Midbrain (tissue), 1 donor: ENCODE results near the gene ATP6V0D1.
"Not testable (repeated sequence)": the region's sequence is repeated elsewhere in the genome, so short reads cannot be mapped to it uniquely, and the experiment has no call there.

Experiments used
- DNase-seq: peaks from one replicate; lab custom pipeline; 2025; lab: John Stamatoyannopoulos, UW

ATP6V0D1 gene

DNA sequence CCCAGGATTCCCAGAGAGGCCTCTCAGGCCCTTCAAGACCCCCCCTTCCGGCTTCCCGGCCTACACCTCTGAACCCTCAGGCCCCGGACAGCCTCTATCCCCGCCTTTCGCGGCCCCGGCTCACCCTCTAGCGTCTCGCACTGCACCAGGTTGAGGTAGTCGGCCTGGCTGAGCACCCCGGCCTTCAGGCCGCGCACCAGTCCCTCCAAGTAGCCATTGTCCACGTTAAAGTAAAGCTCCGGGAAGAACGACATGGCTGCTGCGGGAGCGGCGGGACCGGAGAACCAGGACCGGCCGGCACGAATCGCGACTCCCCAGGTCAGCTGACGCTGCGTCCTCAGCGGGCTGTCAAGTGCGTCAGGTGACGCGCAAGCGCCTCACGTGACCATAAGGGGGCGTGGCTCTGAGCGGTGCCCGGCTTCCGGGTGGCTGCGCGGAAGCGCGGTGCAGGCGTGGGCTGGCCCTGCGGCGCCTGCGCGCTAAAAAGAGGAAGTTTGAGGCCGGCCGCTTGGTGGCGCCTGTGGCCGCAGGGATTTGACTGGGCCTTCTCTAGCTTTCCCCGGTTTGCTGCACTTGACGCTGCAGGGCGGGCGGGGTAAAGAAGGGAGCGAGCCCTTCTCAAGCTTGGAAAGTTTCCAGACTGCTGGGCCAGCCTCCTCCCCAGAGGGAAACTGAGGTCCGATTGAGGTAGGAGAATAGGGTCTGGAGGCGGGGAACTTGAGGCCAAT lies at the start of gene ATP6V0D1:
Gene ATP6V0D1 (minus strand): TSS at position 325 of the 728 bp plus-strand sequence. CDS start 71 bp downstream, at position 254.
- DNase-seq: peak; percentile 99

DNA sequence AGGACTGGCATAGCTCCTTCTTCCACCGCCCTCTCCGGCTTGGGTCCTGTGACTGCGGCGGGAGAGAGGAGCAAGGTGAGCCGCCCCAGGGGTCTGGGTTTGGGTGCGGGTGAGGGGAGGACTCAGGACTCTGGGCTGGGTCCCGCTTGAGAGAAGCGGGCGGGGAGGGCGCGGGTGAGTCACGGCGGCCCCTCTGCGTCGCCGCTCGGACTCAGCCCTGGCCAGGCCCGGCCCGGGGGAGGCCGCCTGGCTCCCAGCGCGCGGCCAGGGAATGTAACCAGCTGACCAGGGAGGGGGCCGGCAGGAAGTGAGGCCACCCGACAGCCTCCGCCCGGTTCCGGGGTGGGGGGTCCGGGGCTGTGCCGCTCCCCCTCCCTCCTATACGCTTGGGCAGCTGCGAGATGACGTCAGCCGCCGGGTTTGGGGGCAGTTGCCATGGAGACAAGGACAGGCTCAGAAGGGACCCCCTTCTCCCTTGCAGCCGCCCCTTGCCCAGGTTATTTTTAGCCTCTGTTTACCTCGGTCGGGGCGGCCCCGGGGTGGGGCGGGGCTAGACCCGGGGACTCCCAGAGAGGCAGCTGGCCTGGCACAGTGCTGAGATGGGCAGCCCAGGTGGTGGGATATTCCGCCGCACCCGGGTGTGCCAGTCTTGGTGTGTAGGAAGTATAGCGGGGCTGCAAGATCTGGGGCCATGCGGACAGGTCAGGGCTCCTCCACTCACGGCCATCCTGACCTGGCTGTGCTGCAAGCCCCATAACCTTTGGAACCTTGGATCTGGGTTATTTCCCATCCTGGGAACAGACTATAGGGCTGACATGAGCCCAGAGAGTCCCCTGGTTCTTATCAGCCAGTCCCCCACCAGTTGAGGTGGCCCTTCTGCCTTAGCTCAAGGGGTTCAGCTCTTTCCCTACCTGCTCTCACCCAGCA lies 49.3 kb upstream of the ATP6V0D1 start:
- DNase-seq: peak; percentile 41

DNA sequence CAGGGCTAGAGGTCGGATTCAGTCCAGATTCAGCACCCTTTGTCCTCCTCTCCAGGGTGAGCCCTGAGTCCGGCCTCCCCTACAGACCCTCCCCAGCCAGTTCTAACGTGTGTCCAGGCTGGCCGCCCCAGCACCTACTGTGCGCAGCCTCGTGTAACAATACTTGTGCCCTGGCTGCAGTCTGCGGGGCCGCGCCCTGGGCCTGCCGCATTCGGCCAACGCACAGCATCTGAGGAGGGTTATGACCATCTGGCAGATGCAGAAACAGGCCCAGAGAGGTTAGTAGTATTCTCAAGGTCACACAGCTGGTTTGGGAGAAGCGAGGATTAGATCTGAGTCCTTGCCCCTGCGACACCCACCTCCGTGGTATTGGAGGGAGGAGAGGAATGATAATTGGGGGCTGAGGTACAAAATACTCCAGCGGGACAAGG lies 48.6 kb upstream of the ATP6V0D1 start:
- DNase-seq: no peak

DNA sequence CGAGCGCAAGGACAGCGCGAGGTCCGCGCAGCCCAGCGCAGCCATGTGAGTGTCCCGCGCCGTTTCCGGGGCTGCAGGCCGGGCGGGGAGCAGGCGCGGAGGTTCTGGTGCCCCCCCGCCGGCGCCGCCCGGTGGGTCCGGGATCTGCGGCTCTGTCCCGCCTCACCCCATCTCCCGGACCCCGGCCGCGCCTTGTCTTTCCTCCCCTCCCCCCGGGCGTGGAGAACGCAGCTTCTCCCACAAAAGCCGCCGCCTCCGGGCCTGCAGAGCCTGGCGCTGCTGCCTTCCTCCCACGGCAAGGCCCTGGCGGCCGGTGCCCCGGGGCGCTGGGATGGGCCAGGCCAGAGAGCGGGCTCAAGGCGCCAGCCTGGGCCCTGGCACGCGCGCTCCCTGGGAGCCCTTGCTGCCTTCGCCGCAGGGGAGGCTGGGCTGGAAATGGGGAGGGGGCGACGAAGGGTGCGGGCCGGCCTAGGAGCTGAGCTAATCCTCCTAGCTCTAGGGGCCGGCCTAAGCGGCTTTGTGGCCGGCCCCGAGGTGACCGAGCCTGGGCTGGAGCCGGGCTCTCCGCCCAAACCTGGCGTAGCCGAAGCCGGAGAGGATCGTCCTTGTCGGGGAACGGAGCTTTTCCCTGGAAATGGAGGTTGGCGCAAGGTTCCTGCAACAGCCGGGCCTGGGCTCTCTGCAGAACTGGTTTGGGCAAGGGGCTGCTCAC lies 48.1 kb upstream of the ATP6V0D1 start:
- DNase-seq: no peak

DNA sequence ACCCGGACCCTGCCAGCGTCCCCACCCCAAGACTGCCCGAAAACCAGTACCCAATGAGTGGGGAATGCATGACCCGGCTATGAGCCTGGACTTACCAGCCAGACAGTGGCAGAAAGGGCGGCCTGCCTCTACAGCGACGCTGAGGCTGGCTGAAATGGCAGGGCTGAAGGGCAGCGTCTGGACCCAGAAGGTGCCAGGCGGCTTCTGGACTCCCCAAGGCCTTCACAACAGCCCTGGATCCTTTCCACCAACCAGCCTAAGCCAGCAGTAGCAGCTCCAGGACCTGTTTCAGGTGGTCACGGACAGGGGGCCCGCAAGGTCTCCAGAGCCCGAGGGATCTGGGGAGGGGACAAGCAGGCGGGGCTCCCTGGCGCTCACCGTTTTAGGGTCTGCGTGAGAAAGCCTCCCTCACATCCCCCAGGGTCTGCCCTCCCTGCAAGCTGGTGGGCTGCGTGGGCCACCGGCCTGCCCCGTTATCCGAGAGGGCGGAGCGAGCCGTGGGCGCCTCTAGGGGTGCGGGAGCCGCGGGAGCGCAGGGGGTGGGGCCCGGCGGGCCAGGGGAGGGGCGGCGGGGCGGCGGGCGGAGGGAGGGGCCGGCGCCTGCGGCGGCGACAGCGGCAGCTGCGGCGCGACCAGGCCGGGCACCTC lies 47.4 kb upstream of the ATP6V0D1 start, which contains the start of gene RIPOR1:
Gene RIPOR1 (plus strand): TSS at position 608 of the 648 bp plus-strand sequence. CDS start 9,618 bp downstream, outside the sequence.
- DNase-seq: peak; percentile 63

DNA sequence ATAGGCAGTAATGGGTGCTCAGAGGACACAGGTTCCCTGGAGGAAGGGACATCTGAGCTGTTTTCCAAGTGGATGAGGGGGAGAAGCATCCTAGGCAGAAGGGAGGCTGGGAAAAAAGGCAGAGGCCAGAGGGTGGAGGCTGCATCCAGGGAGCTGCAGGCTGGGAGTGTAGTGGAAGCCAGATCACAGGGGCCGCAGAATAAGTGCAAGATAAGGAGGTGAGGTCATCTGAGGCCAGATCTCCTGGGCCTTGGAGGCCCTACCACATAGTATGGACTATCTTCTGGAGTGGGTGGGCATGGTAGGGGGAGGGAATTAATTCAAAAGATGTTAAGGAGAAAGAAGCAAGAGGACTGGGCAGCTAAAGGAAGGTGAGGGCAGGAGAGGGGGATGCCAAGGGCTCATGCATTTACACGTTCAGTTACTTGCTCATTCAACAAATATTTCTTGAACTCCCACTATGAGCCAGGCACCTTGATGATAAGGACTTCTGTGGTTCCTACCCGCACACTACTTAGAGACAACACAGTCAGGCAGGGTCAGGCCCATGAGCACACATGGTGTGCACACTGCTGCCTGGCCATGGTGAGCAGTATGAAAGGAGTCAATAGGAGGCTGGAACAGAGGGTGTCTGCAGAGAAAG lies 45.3 kb upstream of the ATP6V0D1 start:
- DNase-seq: no peak

DNA sequence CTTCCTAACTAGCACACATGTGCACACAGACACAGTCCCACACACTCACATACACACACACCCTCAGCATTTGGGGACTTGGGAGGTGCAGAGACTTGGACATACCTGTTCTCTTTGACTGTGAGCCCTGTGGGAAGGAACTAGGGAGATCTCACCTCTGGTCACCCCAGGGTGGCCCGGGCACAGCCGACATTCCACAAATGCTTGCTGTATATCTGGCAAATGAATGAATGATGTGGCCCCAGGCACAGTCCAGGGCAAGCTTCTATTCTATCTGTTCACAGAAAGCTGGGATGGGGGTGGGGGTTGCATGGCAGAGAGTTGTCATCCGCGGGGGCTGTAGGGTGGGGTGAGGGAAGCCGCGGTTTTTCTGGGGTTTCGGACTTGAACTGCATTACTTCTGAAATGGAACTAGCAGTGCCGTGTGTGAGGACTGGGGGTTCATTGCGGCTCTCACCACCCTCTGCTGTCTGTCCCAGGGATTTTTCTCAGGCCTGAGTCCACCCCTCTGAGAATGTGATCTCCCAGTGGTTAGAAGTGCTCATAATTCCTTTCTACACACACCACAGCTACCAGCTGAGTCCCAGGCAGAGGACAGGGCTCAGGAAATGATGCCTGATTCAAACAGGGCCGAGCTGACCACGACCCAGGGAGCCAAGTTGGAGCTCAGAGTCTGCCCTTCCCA lies 44.4 kb upstream of the ATP6V0D1 start:
- no peak for DNase-seq

DNA sequence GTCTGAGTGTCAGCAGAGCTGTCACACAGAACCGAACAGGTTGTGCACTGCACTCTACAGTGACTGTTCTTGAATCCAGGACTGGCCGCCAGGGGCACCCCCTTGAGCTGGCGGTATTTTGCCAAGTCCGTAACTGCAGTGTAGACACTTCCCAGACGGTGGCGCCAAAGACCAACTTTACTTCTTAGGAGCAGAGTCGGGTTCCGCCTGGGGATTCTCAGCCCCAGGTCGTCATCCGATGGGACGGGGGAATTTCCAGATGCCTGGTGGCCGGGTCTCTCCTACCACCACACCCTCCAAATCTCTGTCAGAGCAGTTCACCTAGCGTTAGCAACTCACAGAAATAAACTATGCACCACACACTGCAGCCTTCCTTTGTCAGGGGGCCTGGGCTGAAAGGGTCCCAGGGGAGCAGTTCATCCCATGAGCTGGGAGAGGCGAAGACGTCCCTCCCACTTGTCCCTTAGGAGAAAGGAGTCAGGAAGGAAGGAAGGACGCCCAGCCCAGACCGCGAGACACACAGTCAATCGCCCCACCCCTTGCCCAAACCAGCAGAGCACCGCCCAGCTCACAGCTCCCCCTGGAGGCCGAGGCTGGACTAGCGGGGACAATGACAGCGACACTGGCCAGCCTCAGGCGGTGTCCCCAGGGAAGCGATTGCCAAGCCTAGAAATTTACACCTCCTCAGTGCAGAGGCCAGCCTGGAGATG lies 40.3 kb upstream of the ATP6V0D1 start:
- peak; percentile 93 for DNase-seq

DNA sequence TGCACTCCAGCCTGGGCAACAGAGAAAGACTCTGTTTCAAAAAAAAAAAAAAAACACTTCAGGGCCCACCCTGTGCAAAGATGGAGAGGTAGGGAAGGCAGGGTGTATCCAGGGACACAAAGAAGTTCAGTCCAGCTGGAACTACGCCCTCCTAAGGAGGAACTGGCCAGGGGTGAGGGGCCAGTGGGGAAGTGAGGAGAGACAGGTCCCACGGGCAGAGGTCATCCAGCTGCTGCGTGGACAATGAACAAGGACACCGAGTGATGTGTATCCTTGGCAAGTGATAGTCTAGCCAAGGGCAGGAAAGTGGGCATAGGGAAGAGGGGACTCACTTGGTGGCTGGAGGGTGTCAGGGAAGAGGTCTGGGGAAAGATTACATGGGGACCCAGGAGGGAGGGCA lies 38.3 kb upstream of the ATP6V0D1 start:
- no peak for DNase-seq

DNA sequence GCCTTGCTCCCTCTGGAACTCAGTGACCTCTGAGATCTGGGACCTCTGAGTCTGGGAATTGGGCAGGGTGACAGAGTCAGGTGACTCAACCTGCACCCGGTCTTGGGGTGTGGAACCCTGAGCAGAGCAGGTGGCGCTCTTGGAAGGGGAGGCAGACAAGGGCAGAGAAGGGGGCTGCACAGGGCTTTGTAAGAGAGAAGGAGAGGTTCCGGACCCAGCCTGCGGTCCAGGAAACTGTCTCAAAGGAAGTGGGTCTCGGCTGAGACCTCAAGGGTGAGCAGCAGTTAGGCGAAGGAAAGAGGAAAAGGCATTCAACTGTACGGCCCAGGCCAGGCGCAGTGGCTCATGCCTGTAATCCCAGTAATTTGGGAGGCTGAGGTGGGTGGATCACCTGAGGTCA lies 37.7 kb upstream of the ATP6V0D1 start:
- DNase-seq: no peak

DNA sequence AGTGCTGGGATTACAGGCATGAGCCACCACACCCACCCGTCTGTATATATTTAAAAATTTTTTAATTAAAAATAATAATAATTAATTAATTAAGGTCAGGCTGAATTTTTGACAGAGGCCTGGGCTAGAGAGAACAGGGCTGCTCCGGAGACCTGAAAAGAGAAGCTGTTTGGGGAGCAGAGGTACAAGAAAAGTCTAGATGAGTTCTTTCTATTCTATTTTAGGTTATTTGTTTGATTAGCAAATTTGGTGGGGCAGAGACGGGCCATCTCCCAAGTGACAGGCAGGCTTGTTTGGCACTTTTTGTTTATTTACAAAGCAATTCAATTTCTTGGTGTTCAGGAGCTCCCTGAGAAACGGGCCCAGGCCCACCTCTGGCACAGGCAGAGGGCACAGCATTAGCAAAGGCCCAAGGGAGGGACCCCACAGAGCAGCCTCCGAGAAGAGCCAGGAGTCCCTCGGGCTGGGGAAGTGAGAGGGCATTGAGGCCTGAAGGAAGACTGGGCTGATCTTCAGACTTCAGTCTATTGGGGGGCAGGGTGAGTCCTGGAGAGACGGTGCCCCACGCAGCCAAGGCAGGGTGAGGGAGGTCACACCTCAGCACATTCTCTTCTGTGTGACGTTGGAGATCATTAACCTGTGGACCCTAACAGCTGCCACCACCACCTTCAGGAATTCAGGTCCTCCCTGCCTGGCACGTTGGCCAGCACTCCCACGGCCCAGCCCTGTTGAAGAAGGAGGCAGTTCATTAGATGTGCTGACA lies 36.9 kb upstream of the ATP6V0D1 start:
- no peak for DNase-seq

DNA sequence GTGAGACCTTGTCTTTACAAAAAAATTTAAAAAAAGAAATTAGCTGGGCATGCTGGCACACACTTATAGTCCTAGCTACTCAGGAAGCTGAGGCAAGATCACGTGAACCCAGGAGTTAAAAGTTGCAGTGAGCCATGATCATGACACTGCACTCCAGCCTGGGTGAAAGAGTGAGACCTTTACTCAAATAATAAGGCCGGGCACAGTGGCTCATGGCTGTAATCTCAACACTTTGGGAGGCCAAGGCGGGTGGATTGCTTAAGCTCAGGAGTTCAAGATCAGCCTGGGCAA lies 36.1 kb upstream of the ATP6V0D1 start:
- no peak for DNase-seq

DNA sequence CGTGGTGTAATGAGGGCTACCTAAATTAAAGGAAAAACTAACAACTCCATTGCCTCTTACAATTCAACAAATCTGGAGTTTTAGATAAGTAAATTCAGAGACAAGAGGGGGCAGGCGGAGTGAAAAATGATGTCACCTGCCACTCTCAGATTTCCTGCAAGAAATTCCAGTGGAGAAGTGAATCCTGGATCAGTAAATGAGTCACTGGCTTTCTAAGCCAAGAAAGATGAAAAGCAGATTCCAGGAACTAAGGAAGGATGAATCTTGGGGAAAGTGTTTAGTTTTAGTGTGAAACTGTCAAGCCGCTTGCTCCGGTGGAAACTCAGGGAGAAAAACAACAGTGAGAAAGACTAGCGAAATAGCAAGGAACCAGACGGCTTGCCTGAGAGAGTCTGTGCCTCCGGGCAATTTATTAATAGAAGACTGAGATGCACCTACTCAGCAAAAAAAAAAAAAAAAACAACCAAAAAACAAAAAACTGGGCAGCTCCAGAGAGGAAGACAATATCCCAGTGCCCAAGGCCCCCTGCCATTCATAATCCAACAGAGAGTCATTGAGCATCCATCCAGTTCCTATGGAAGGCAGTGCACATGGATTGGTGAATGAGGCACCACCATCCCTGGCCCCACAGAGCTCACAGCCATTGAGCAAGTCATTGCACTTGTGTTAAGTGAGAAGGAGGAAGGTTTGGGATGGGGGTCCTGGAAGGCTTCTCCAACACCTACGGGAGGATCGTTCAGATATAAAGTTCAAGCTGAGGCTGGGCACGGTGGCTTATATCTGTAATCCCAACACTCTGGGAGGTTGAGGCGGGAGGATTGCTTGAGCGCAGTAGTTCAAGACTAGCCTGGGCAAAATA lies 35.6 kb upstream of the ATP6V0D1 start:
- no peak for DNase-seq

DNA sequence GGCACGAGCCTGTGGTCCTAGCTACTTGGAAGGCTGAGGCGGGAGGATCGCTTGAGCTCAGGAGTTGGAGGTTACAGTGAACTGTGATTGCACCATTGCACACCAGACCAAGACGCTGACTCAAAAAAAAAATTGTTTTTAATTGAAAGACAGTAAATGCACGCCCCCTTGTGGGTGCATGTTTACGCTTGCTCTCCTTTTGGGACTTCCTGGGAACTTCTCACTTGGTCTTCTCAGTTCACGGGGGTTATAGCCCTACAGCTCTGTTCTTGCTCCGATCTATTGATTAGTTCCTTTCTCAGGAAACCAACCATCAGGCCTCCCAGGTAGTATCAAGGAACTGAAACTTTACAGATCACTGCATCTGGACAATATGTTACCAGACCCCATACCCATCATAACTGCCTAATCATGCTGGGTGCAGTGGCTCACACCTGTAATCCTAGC lies 33.4 kb upstream of the ATP6V0D1 start:
- peak; percentile 49 for DNase-seq

DNA sequence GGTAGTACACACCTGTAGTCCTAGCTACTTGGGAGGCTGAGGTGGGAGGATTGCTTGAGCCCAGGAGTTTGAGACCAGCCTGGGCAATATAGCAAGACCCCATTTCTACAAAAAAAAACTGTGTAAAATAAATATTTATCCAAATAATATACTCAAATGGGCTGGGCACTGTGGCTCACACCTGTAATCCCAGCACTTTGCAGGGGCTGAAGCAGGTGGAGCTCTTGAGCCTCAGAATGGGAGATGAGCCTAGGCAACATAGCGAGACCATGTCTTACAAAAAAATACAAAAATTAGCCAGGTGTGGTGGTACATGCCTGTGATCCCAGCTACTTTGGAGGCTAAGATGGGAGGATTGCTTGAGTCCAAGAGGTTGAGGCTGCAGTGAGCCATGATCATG lies 32.9 kb upstream of the ATP6V0D1 start:
- not testable (repeated sequence) for DNase-seq

DNA sequence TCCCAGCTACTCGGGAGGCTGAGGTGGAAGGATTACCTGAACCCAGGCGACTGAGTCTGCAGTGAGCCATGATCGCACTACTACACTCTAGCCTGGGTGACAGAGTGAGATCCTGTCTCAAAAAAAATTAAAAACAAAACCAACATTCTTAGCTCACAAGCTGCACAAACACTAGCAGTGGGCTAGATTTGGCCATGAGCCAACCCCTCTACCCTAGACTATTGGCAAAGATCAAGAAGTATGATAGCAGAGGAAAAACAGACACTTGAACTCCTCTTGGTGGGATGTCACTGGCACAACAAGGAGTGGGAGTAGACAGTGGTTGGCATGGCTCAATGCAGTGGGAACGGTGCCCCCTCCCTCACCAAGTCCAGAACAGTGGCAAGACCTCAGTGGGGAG lies 28.1 kb upstream of the ATP6V0D1 start:
- DNase-seq: no peak

DNA sequence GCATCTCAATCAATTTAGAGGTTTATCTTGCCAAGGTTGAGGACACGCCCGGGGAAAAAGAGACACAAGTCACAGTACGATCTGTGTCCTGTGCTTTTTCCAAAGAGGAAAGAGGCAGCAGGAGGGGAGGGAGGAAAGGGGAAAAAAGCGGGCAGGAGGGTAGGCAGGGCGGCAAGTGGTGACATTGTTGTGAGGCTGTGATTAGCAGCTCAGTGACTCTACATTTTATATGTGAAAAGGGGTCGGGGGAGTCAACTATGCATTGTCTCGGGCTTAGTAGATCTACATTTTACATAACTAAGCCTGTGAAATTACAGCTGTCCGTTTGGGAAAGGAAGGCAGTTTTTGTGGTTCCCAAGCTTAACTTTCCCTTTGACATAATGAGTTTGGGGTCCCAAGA lies 25.5 kb upstream of the ATP6V0D1 start:
- no peak for DNase-seq
